PFSK-1 (cell line): ENCODE measurements around the gene CNTF.

Experiments used
- POLR2AphosphoS5 ChIP-seq: IDR thresholded peaks from 2 replicates; pipeline ENCODE4 v1.6.1; 2012; ENCODE audit warnings: low read depth, mild to moderate bottlenecking, control low read depth, low read length, moderate library complexity
- SIN3A ChIP-seq: IDR thresholded peaks from 2 replicates; pipeline ENCODE4 v1.6.1; 2012; ENCODE audit warnings: mild to moderate bottlenecking, low read length, moderate library complexity, borderline replicate concordance; ENCODE audit not compliant: insufficient read depth
- TAF1 ChIP-seq: IDR thresholded peaks from 2 replicates; pipeline ENCODE4 v1.6.1; 2012; ENCODE audit warnings: low read length, control low read depth, borderline replicate concordance; ENCODE audit not compliant: insufficient read depth
- TF ChIP-seq, protein P1 (sequence below), 2 experiments: IDR thresholded peaks; 2 replicates each; pipeline versions ENCODE4 v1.6.1 to v1.8.0; 2011 to 2012; ENCODE audit warnings: low read depth in 2 of 2, low read length in 2 of 2, control low read depth in 1 of 2, inconsistent platforms in 1 of 2, mild to moderate bottlenecking in 1 of 2, moderate library complexity in 1 of 2; ENCODE audit not compliant: insufficient read depth in 1 of 2

DNA sequence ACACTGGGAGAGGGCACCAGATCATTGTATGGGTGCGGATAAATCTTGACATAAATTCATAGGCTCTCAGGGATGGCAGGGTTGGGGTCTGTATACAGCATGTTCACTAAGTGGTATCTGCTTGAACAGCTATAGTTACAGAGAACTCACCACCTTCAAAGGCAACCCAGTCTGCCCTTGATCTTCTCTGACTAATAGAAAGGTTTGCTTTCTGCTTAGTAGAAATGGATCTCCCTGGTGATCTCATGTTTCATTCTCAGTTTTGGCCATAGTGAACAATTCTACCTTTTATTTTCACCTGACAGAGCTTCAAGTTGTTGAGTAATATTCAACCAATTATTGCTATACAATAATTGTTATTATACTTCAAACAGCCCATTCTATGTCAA is 32.4 kb downstream of the CNTF start:
- TF ChIP-seq POLR2AphosphoS5, result no peak
- TF ChIP-seq TAF1, result no peak
- TF ChIP-seq, protein P1, sequence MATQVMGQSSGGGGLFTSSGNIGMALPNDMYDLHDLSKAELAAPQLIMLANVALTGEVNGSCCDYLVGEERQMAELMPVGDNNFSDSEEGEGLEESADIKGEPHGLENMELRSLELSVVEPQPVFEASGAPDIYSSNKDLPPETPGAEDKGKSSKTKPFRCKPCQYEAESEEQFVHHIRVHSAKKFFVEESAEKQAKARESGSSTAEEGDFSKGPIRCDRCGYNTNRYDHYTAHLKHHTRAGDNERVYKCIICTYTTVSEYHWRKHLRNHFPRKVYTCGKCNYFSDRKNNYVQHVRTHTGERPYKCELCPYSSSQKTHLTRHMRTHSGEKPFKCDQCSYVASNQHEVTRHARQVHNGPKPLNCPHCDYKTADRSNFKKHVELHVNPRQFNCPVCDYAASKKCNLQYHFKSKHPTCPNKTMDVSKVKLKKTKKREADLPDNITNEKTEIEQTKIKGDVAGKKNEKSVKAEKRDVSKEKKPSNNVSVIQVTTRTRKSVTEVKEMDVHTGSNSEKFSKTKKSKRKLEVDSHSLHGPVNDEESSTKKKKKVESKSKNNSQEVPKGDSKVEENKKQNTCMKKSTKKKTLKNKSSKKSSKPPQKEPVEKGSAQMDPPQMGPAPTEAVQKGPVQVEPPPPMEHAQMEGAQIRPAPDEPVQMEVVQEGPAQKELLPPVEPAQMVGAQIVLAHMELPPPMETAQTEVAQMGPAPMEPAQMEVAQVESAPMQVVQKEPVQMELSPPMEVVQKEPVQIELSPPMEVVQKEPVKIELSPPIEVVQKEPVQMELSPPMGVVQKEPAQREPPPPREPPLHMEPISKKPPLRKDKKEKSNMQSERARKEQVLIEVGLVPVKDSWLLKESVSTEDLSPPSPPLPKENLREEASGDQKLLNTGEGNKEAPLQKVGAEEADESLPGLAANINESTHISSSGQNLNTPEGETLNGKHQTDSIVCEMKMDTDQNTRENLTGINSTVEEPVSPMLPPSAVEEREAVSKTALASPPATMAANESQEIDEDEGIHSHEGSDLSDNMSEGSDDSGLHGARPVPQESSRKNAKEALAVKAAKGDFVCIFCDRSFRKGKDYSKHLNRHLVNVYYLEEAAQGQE (IDR thresholded peaks at IDR 0.05; ENCODE audit: insufficient read depth in 1 of 2, low read depth in 2 of 2, low read length in 2 of 2), result no peak
- TF ChIP-seq SIN3A, result no peak
